HEK293 (cell line): ENCODE data around the gene TSC2.

Source experiments
- HOXD13 ChIP-seq: sonication (generic); formaldehyde crosslinking; IDR thresholded peaks from 2 replicates; pipeline ENCODE4 v1.8.0; 2022; ENCODE audit warnings: missing genetic modification reagents, borderline replicate concordance
- KLF17 ChIP-seq: fragments of 450-650 bp; formaldehyde crosslinking; IDR thresholded peaks from 2 replicates; pipeline ENCODE4 v1.5.1; 2016; ENCODE audit warnings: missing biosample characterization, missing genetic modification characterization
- KLF9 ChIP-seq: fragments of 450-650 bp; formaldehyde crosslinking; IDR thresholded peaks from 2 replicates; pipeline ENCODE4 v1.5.1; 2016; ENCODE audit warnings: missing biosample characterization, missing genetic modification characterization, low read depth
- MEIS1 ChIP-seq: sonication (generic); formaldehyde crosslinking; IDR thresholded peaks from 2 replicates; pipeline ENCODE4 v1.8.1; 2022; ENCODE audit warnings: missing genetic modification reagents, mild to moderate bottlenecking, borderline replicate concordance
- SP7 ChIP-seq: fragments of 450-650 bp; formaldehyde crosslinking; IDR thresholded peaks from 2 replicates; pipeline ENCODE4 v1.5.1; 2016; ENCODE audit warnings: missing biosample characterization, missing genetic modification characterization
- ZBTB7A ChIP-seq: fragments of 450-650 bp; formaldehyde crosslinking; IDR thresholded peaks from 2 replicates; pipeline ENCODE4 v1.5.1; 2016; ENCODE audit warnings: low read depth, missing biosample characterization, missing genetic modification characterization
- ZBTB8A ChIP-seq: fragments of 450-650 bp; formaldehyde crosslinking; IDR thresholded peaks from 2 replicates; pipeline ENCODE4 v1.5.1; 2016; ENCODE audit warnings: missing biosample characterization, missing genetic modification characterization
- ZFP37 ChIP-seq: fragments of 450-650 bp; formaldehyde crosslinking; IDR thresholded peaks from 2 replicates; pipeline ENCODE4 v1.5.1; 2016; ENCODE audit warnings: missing biosample characterization, missing genetic modification characterization
- ZNF146 ChIP-seq: fragments of 450-650 bp; formaldehyde crosslinking; IDR thresholded peaks from 2 replicates; pipeline ENCODE4 v1.5.1; 2016; ENCODE audit warnings: missing biosample characterization, missing genetic modification characterization
- ZNF169 ChIP-seq: fragments of 450-650 bp; formaldehyde crosslinking; IDR thresholded peaks from 2 replicates; pipeline ENCODE4 v1.5.1; 2016; ENCODE audit warnings: missing biosample characterization, missing genetic modification characterization
- ZNF174 ChIP-seq: fragments of 450-650 bp; formaldehyde crosslinking; IDR thresholded peaks from 2 replicates; pipeline ENCODE4 v1.5.0; 2017; ENCODE audit warnings: missing biosample characterization, mild to moderate bottlenecking, missing genetic modification characterization
- ZNF184 ChIP-seq: fragments of 450-650 bp; IDR thresholded peaks from 2 replicates; pipeline ENCODE4 v1.5.1; 2018; ENCODE audit warnings: missing biosample characterization, mild to moderate bottlenecking, missing genetic modification characterization
- ZNF23 ChIP-seq: fragments of 450-650 bp; formaldehyde crosslinking; IDR thresholded peaks from 2 replicates; pipeline ENCODE4 v1.5.1; 2016; ENCODE audit warnings: missing biosample characterization, missing genetic modification characterization, borderline replicate concordance
- ZNF24 ChIP-seq: fragments of 450-650 bp; formaldehyde crosslinking; IDR thresholded peaks from 2 replicates; pipeline ENCODE4 v1.5.1; 2016; ENCODE audit warnings: missing biosample characterization, missing genetic modification characterization
- ZNF26 ChIP-seq: fragments of 450-650 bp; formaldehyde crosslinking; IDR thresholded peaks from 2 replicates; pipeline ENCODE4 v1.5.1; 2016; ENCODE audit warnings: missing biosample characterization, missing genetic modification characterization
- ZNF280D ChIP-seq: fragments of 450-650 bp; formaldehyde crosslinking; IDR thresholded peaks from 2 replicates; pipeline ENCODE4 v1.5.1; 2016; ENCODE audit warnings: missing biosample characterization, missing genetic modification characterization
- ZNF335 ChIP-seq: fragments of 450-650 bp; formaldehyde crosslinking; conservative IDR thresholded peaks from 2 replicates; pipeline ENCODE4 v1.5.1; 2016; ENCODE audit warnings: missing biosample characterization, missing genetic modification characterization
- ZNF350 ChIP-seq: fragments of 450-650 bp; formaldehyde crosslinking; IDR thresholded peaks from 2 replicates; pipeline ENCODE4 v1.5.0; 2017; ENCODE audit warnings: missing biosample characterization, mild to moderate bottlenecking, missing genetic modification characterization
- ZNF354C ChIP-seq: fragments of 450-650 bp; formaldehyde crosslinking; IDR thresholded peaks from 2 replicates; pipeline ENCODE4 v1.5.1; 2016; ENCODE audit warnings: missing biosample characterization, missing genetic modification characterization, low read depth, borderline replicate concordance
- ZNF366 ChIP-seq: fragments of 450-650 bp; formaldehyde crosslinking; conservative IDR thresholded peaks from 2 replicates; pipeline ENCODE4 v1.5.1; 2016; ENCODE audit warnings: missing biosample characterization, missing genetic modification characterization
- ZNF433 ChIP-seq: fragments of 450-650 bp; formaldehyde crosslinking; IDR thresholded peaks from 2 replicates; pipeline ENCODE4 v1.5.1; 2016; ENCODE audit warnings: missing biosample characterization, missing genetic modification characterization, low read depth
- ZNF48 ChIP-seq: fragments of 450-650 bp; formaldehyde crosslinking; IDR thresholded peaks from 2 replicates; pipeline ENCODE4 v1.5.1; 2016; ENCODE audit warnings: missing biosample characterization, missing genetic modification characterization
- ZNF510 ChIP-seq: fragments of 450-650 bp; formaldehyde crosslinking; IDR thresholded peaks from 2 replicates; pipeline ENCODE4 v1.5.1; 2018; ENCODE audit warnings: mild to moderate bottlenecking, missing genetic modification characterization, missing biosample characterization; ENCODE audit not compliant: insufficient replicate concordance
- ZNF513 ChIP-seq: fragments of 450-650 bp; IDR thresholded peaks from 2 replicates; pipeline ENCODE4 v1.5.1; 2018; ENCODE audit warnings: missing biosample characterization, missing genetic modification characterization
- ZNF585B ChIP-seq: fragments of 450-650 bp; formaldehyde crosslinking; IDR thresholded peaks from 2 replicates; pipeline ENCODE4 v1.5.1; 2016; ENCODE audit warnings: missing biosample characterization, missing genetic modification characterization
- ZNF747 ChIP-seq: fragments of 450-650 bp; formaldehyde crosslinking; IDR thresholded peaks from 2 replicates; pipeline ENCODE4 v1.5.1; 2016; ENCODE audit warnings: missing biosample characterization, missing genetic modification characterization
- ZNF777 ChIP-seq: fragments of 450-650 bp; formaldehyde crosslinking; IDR thresholded peaks from 2 replicates; pipeline ENCODE4 v1.5.1; 2017; ENCODE audit warnings: missing biosample characterization, missing genetic modification characterization, borderline replicate concordance
- ZNF837 ChIP-seq: fragments of 450-650 bp; formaldehyde crosslinking; IDR thresholded peaks from 2 replicates; pipeline ENCODE4 v1.5.1; 2016; ENCODE audit warnings: missing biosample characterization, missing genetic modification characterization
- ZSCAN4 ChIP-seq: fragments of 450-650 bp; formaldehyde crosslinking; IDR thresholded peaks from 2 replicates; pipeline ENCODE4 v1.5.1; 2017; ENCODE audit warnings: missing biosample characterization, missing genetic modification characterization
- ZSCAN5A ChIP-seq: fragments of 450-650 bp; formaldehyde crosslinking; IDR thresholded peaks from 2 replicates; pipeline ENCODE4 v1.5.1; 2016; ENCODE audit warnings: missing biosample characterization, missing genetic modification characterization

TSC2 gene

GRCh38 chr16:2023092-2024031, 24.4 kb upstream of the TSC2 start (continued):
- TF ChIP-seq ZNF777 (tag by site-specific recombination) = no peak
- TF ChIP-seq ZNF837 = no peak
- no peak for TF ChIP-seq ZNF26 (tag by site-specific recombination)
- no peak for TF ChIP-seq ZNF513 (tag by site-specific recombination)
- TF ChIP-seq ZNF48 (tag by site-specific recombination) = no peak
- TF ChIP-seq ZNF174 = no peak
- no peak for TF ChIP-seq ZNF169
- TF ChIP-seq KLF9 (tag by site-specific recombination) = peak; percentile 96
- no peak for TF ChIP-seq ZNF184
- TF ChIP-seq ZNF510 (tag by site-specific recombination) = no peak
- TF ChIP-seq ZNF350 (tag by site-specific recombination) = no peak
- no peak for TF ChIP-seq ZNF366 (tag by site-specific recombination)
- no peak for TF ChIP-seq ZNF433 (tag by site-specific recombination)
- no peak for TF ChIP-seq MEIS1 (CRISPR knock-in tag)
- no peak for TF ChIP-seq HOXD13 (CRISPR knock-in tag)
- no peak for TF ChIP-seq ZNF24 (tag by site-specific recombination)
- no peak for TF ChIP-seq ZBTB7A (tag by site-specific recombination)
- 0 out of 2 replicates have a peak, but pooled peaks have one; percentile 36 for TF ChIP-seq ZBTB8A (tag by site-specific recombination)
- TF ChIP-seq KLF17 = peak; percentile 69; the same call in 1 of the 2 replicates
- TF ChIP-seq ZFP37 (tag by site-specific recombination) = 0 out of 2 replicates have a peak, but pooled peaks have one; percentile 18
- TF ChIP-seq ZNF146 = no peak
- no peak for TF ChIP-seq ZSCAN5A
- TF ChIP-seq ZSCAN4 (tag by site-specific recombination) = no peak; the same call in 1 of the 2 replicates
- TF ChIP-seq ZNF747 (tag by site-specific recombination) = no peak
- TF ChIP-seq ZNF335 = peak; percentile 98
- TF ChIP-seq ZNF280D (tag by site-specific recombination) = no peak
- TF ChIP-seq ZNF23 = no peak
- no peak for TF ChIP-seq ZNF354C (tag by site-specific recombination)
- TF ChIP-seq ZNF585B (tag by site-specific recombination) = no peak
- peak; percentile 30 for TF ChIP-seq SP7 (tag by site-specific recombination)
